ENCODE results near the gene FNTB.
A peak's percentile ranks its signal among the peaks of the same experiment; 100 is the strongest.

Gene FNTB, protein sequence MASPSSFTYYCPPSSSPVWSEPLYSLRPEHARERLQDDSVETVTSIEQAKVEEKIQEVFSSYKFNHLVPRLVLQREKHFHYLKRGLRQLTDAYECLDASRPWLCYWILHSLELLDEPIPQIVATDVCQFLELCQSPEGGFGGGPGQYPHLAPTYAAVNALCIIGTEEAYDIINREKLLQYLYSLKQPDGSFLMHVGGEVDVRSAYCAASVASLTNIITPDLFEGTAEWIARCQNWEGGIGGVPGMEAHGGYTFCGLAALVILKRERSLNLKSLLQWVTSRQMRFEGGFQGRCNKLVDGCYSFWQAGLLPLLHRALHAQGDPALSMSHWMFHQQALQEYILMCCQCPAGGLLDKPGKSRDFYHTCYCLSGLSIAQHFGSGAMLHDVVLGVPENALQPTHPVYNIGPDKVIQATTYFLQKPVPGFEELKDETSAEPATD

DNA sequence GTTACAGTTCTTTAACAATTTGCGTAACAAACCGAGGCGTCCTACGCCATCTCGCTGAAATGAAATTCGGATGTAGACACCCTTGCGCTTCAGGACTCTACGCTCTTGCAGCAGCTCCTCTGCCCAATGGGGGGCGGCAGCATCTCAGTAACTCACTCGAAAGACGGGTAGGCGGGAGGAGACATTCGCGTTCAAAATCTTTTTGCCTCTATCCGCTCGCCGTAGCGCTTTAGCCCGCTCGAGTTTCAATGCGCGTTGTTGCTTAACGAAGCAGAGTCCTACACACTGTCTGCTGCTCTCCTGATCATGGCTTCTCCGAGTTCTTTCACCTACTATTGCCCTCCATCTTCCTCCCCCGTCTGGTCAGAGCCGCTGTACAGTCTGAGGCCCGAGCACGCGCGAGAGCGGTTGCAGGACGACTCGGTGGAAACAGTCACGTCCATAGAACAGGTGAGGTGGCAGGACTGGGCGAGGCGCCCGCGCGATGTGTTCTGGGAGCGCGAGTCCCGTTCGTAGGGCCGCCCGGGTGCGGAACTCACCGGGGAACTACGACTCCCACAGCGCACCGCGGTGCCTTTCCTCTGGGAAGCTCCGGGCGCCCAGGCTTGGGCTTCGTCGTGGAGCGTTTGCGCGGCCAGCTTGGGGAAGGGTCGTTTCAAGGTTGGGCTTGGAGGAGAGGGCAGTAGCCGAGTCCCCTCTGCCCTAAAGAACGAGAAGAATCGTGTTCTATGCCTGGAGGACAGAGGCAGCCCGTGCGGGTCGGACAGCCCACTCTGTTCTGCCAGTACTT is at the start of gene FNTB:
Gene FNTB (plus strand): TSS at position 248 of the 790 bp plus-strand sequence. CDS start 59 bp downstream, at position 307.
- H3K9me3 ChIP-seq (ENCODE audit: control insufficient read depth, insufficient read depth, low read length): no peaks in the 10 kb centered on the region
- H3K4me3 ChIP-seq (ENCODE audit: low read length): peak within 1 kb of the TSS; percentile 93
- H3K9me2 ChIP-seq (replicated peaks; ENCODE audit: control insufficient read depth, low read length): no peaks in the 10 kb centered on the region
- 0 out of 2 replicates have a peak, but pooled peaks cover 4% of the 10 kb centered on the region for H3F3A ChIP-seq (ENCODE audit: control insufficient read depth, insufficient read depth)
- H3K4me2 ChIP-seq (ENCODE audit: low read length): peak within 1 kb of the TSS; percentile 92
- peaks cover 40% of the 10 kb centered on the region for H3K4me1 ChIP-seq (ENCODE audit: control insufficient read depth, low read length)
- H3K36me3 ChIP-seq (ENCODE audit: control insufficient read depth, low read length): peaks cover 3% of the 10 kb centered on the region
- peak within 1 kb of the TSS; percentile 54 for H3K27ac ChIP-seq (ENCODE audit: low read depth, low read length)
- H4K20me1 ChIP-seq (ENCODE audit: control insufficient read depth, insufficient read depth, low read depth, low read length): no peaks in the 10 kb centered on the region
- H3K79me2 ChIP-seq (ENCODE audit: control insufficient read depth, low read length): peaks cover 40% of the 10 kb centered on the region
- H3K27me3 ChIP-seq (ENCODE audit: control insufficient read depth, low read length): peaks cover 30% of the 10 kb centered on the region
- TF ChIP-seq EZH2phosphoT487 (IDR thresholded peaks at IDR 0.05; ENCODE audit: borderline replicate concordance, low read length): no peak
- TF ChIP-seq, protein P1, sequence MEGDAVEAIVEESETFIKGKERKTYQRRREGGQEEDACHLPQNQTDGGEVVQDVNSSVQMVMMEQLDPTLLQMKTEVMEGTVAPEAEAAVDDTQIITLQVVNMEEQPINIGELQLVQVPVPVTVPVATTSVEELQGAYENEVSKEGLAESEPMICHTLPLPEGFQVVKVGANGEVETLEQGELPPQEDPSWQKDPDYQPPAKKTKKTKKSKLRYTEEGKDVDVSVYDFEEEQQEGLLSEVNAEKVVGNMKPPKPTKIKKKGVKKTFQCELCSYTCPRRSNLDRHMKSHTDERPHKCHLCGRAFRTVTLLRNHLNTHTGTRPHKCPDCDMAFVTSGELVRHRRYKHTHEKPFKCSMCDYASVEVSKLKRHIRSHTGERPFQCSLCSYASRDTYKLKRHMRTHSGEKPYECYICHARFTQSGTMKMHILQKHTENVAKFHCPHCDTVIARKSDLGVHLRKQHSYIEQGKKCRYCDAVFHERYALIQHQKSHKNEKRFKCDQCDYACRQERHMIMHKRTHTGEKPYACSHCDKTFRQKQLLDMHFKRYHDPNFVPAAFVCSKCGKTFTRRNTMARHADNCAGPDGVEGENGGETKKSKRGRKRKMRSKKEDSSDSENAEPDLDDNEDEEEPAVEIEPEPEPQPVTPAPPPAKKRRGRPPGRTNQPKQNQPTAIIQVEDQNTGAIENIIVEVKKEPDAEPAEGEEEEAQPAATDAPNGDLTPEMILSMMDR (IDR thresholded peaks at IDR 0.05; ENCODE audit: low read depth, low read length, poor library complexity, severe bottlenecking): peak; percentile 92

DNA sequence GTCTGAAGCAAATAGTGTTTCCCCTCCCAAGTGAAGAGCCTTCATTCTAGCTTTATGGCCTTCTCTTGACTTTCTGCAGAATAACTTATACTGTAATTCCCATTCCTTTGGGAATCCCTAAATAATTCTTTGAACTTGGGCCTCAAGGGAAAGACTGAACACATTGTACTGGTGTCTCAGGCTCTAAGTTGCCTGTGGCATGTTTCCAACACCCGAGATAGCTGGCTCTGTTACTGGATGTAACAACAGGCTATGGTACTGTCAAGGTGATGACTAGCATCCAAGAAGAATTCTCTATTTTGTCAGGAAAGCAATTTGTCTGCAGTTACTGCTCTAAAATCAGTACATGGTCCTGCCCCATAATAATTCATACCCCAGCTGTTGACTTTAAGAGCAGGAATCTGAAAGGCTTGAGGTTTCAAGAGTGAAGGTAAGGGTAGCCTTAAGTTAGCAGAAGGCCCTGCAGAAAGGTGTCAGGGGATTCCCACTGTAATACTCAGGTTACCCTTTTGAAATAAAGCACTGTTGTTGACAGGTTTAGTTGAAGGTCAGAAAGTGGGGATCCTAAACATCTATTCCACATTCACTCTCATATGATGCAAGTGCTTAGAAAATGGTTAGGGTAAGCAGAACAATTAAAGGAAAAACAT is 49.4 kb upstream of the FNTB start:
- no peak overlapping the region for H3K4me2 ChIP-seq (ENCODE audit: low read length)
- no peaks in the 10 kb centered on the region for H3K4me1 ChIP-seq (ENCODE audit: control insufficient read depth, low read length)
- H3K9me2 ChIP-seq (replicated peaks; ENCODE audit: control insufficient read depth, low read length): no peaks in the 10 kb centered on the region
- H3K27me3 ChIP-seq (ENCODE audit: control insufficient read depth, low read length): no peaks in the 10 kb centered on the region
- peaks cover 37% of the 10 kb centered on the region for H3K36me3 ChIP-seq (ENCODE audit: control insufficient read depth, low read length)
- H3K4me3 ChIP-seq (ENCODE audit: low read length): no peak overlapping the region
- no peaks in the 10 kb centered on the region for H3K79me2 ChIP-seq (ENCODE audit: control insufficient read depth, low read length)
- H3K9me3 ChIP-seq (ENCODE audit: control insufficient read depth, insufficient read depth, low read length): no peaks in the 10 kb centered on the region
- no peak overlapping the region for H3K27ac ChIP-seq (ENCODE audit: low read depth, low read length)
- H3F3A ChIP-seq (ENCODE audit: control insufficient read depth, insufficient read depth): no peaks in the 10 kb centered on the region
- TF ChIP-seq, protein P1 (IDR thresholded peaks at IDR 0.05; ENCODE audit: low read depth, low read length, poor library complexity, severe bottlenecking): no peak
- no peak for TF ChIP-seq EZH2phosphoT487 (IDR thresholded peaks at IDR 0.05; ENCODE audit: borderline replicate concordance, low read length)
- no peaks in the 10 kb centered on the region for H4K20me1 ChIP-seq (ENCODE audit: control insufficient read depth, insufficient read depth, low read depth, low read length)

DNA sequence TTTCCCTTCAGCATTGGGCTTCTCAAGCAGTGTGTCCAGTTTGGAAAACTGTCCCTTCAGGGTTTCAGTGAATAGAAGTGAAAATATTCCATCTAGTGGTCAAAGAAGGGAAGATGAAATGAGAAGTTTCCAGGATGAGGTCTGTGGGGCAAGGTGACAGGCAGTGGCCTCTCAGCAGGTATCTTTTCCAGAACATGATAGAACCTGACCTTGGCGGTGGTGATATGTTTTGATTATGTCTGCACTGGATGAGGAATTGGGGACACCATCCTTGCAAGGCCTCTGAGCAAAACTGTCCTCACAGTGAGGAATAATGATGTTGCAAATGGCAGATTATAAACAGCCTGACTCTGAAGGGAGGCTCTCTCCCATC is 48.9 kb upstream of the FNTB start:
- no peaks in the 10 kb centered on the region for H3K27me3 ChIP-seq (ENCODE audit: control insufficient read depth, low read length)
- TF ChIP-seq, protein P1 (IDR thresholded peaks at IDR 0.05; ENCODE audit: low read depth, low read length, poor library complexity, severe bottlenecking): peak; percentile 36
- no peak for TF ChIP-seq EZH2phosphoT487 (IDR thresholded peaks at IDR 0.05; ENCODE audit: borderline replicate concordance, low read length)
- no peaks in the 10 kb centered on the region for H3K9me2 ChIP-seq (replicated peaks; ENCODE audit: control insufficient read depth, low read length)
- no peaks in the 10 kb centered on the region for H3K9me3 ChIP-seq (ENCODE audit: control insufficient read depth, insufficient read depth, low read length)
- peaks cover 34% of the 10 kb centered on the region for H3K36me3 ChIP-seq (ENCODE audit: control insufficient read depth, low read length)
- no peak overlapping the region for H3K4me2 ChIP-seq (ENCODE audit: low read length)
- H3F3A ChIP-seq (ENCODE audit: control insufficient read depth, insufficient read depth): no peaks in the 10 kb centered on the region
- no peak overlapping the region for H3K27ac ChIP-seq (ENCODE audit: low read depth, low read length)
- H3K79me2 ChIP-seq (ENCODE audit: control insufficient read depth, low read length): no peaks in the 10 kb centered on the region
- no peaks in the 10 kb centered on the region for H3K4me1 ChIP-seq (ENCODE audit: control insufficient read depth, low read length)
- no peak overlapping the region for H3K4me3 ChIP-seq (ENCODE audit: low read length)
- 0 out of 2 replicates have a peak, but pooled peaks cover 1% of the 10 kb centered on the region for H4K20me1 ChIP-seq (ENCODE audit: control insufficient read depth, insufficient read depth, low read depth, low read length)
